ENCODE results near the gene EPS8L1. TPM values are rescaled to one million over a fixed set of nuclear protein-coding genes. Genes with fewer than 3 reads are reported as not detected.
A peak's percentile ranks its signal among the peaks of the same experiment; 100 is the strongest.

The EPS8L1 gene
- total RNA-seq, 4 donors from 2014 or later = 1.0 to 8.7 (median 1.2) TPM

GRCh38 chr19:55112777-55113569, 37.3 kb downstream of the EPS8L1 start:
- peak overlapping the region; percentile 96 to 99 (median 97) for H3K27ac ChIP-seq (replicated peaks in 1 of 4)
- peak overlapping the region; percentile 26 to 98 (median 90) for H3K4me3 ChIP-seq
- intact Hi-C loops (cut with DNase I) = loop anchor here (10.0 kb wide), 1 partner anchor 542 kb away; the partner anchor contains the start of gene U2AF2
- no peak for DNase-seq (ENCODE audit: extremely low spot score)
- no peaks in the 10 kb centered on the region for H3K9me3 ChIP-seq
- 21% methylated on average over 17 of the region's 23 CpGs for WGBS
- no peak for TF ChIP-seq EP300 (IDR thresholded peaks at IDR 0.05)
- TF ChIP-seq CTCF (IDR thresholded peaks at IDR 0.05) = peak in 1 of 3 experiments; percentile 20
- H3K27me3 ChIP-seq = no peaks in the 10 kb centered on the region
- peaks cover 9 to 35% (median 31%) of the 10 kb centered on the region in 4 donors for H3K36me3 ChIP-seq
- peaks cover 50 to 79% (median 74%) of the 10 kb centered on the region in 4 donors for H3K4me1 ChIP-seq

- peaks cover 56 to 85% (median 80%) of the 10 kb centered on the region in 4 donors for H3K4me1 ChIP-seq
- TF ChIP-seq EP300 (IDR thresholded peaks at IDR 0.05) = peak; percentile 92
- TF ChIP-seq POLR2AphosphoS5 (IDR thresholded peaks at IDR 0.05) = peak; percentile 96
- no peak for TF ChIP-seq POLR2A (IDR thresholded peaks at IDR 0.05; ENCODE audit: low read depth)
- TF ChIP-seq CTCF (IDR thresholded peaks at IDR 0.05) = no peak
- intact Hi-C loops (cut with DNase I) = loop anchor here (10.0 kb wide), 1 partner anchor 541 kb away; the partner anchor contains the start of gene U2AF2
Measured at GRCh38 chr19:55113570-55114039, 37.9 kb downstream of the EPS8L1 start.

DNA sequence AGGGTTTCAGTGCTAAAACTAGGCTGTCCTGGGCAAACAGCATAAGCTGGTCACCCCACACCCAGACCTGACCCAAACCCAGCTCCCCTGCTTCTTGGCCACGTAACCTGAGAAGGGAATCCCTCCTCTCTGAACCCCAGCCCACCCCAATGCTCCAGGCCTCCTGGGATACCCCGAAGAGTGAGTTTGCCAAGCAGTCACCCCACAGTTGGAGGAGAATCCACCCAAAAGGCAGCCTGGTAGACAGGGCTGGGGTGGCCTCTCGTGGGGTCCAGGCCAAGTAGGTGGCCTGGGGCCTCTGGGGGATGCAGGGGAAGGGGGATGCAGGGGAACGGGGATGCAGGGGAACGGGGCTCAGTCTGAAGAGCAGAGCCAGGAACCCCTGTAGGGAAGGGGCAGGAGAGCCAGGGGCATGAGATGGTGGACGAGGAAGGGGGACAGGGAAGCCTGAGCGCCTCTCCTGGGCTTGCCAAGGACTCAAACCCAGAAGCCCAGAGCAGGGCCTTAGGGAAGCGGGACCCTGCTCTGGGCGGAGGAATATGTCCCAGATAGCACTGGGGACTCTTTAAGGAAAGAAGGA, 39.0 kb downstream of the EPS8L1 start:
- TF ChIP-seq CTCF (IDR thresholded peaks at IDR 0.05) (no peak), POLR2A (IDR thresholded peaks at IDR 0.05; ENCODE audit: low read depth) (no peak), EP300 (IDR thresholded peaks at IDR 0.05) (no peak), POLR2AphosphoS5 (IDR thresholded peaks at IDR 0.05) (no peak)
- 63% methylated on average over 9 of the region's 9 CpGs for WGBS

More at GRCh38 chr19:55113570-55114039, 37.9 kb downstream of the EPS8L1 start:
- 10% methylated on average over 11 of the region's 12 CpGs for WGBS
- Histone ChIP-seq H3K27ac (replicated peaks in 1 of 4) (peak overlapping the region; percentile 96 to 99 (median 97)), H3K4me3 (peak overlapping the region; percentile 26 to 98 (median 90)), H3K36me3 (peaks cover 9 to 32% (median 28%) of the 10 kb centered on the region in 4 donors), H3K9me3 (no peaks in the 10 kb centered on the region), H3K27me3 (no peaks in the 10 kb centered on the region)
- DNase-seq (ENCODE audit: extremely low spot score) = peak; percentile 98

GRCh38 chr19:55115446-55116065, 39.9 kb downstream of the EPS8L1 start:
- Histone ChIP-seq H3K9me3 (no peaks in the 10 kb centered on the region), H3K4me3 (peak overlapping the region; percentile 90 to 98 (median 90)), H3K27ac (replicated peaks in 1 of 4) (peak overlapping the region; percentile 96 to 99 (median 97)), H3K4me1 (peaks cover 58 to 74% (median 70%) of the 10 kb centered on the region in 4 donors), H3K27me3 (no peaks in the 10 kb centered on the region), H3K36me3 (peaks cover 0 to 13% (median 9%) of the 10 kb centered on the region in 4 donors)
- TF ChIP-seq POLR2A (IDR thresholded peaks at IDR 0.05; ENCODE audit: low read depth) (no peak), POLR2AphosphoS5 (IDR thresholded peaks at IDR 0.05) (peak; percentile 38 to 72)
- WGBS = 39% methylated on average over 11 of the region's 13 CpGs
- intact Hi-C loops (cut with DNase I) = loop anchor here (10.0 kb wide), 1 partner anchor 539 kb away; the partner anchor contains the start of gene U2AF2
- no peak for DNase-seq (ENCODE audit: extremely low spot score)

More for the DNA sequence above, 39.0 kb downstream of the EPS8L1 start:
- Histone ChIP-seq H3K4me3 (peak overlapping the region; percentile 90 to 98 (median 90)), H3K27ac (replicated peaks in 1 of 4) (peak overlapping the region; percentile 96 to 99 (median 97)), H3K27me3 (no peaks in the 10 kb centered on the region), H3K4me1 (peaks cover 58 to 79% (median 78%) of the 10 kb centered on the region in 4 donors), H3K9me3 (no peaks in the 10 kb centered on the region), H3K36me3 (peaks cover 5 to 22% (median 18%) of the 10 kb centered on the region in 4 donors)
- DNase-seq (ENCODE audit: extremely low spot score) = no peak
- intact Hi-C loops (cut with DNase I) = loop anchor here (10.0 kb wide), 1 partner anchor 540 kb away; the partner anchor contains the start of gene U2AF2
